Vagina (tissue), 2 donors: ENCODE data around the gene FN1.

Experiments
- POLR2A ChIP-seq, 2 donors: fragments of 450-650 bp; IDR thresholded peaks; one replicate each; pipeline ENCODE4 v1.6.1; 2017; ENCODE audit warnings: antibody characterized with exemption in 2 of 2, mild to moderate bottlenecking in 2 of 2, moderate library complexity in 2 of 2
- TF ChIP-seq, protein P1 (sequence below), 3 experiments: fragments of 450-650 bp in 2 of 3; fragments of 200-600 bp in 1 of 3; sonication (generic) in 1 of 3; IDR thresholded peaks; one replicate each; pipeline ENCODE4 v1.5.1; 2017 to 2019; ENCODE audit warnings: antibody characterized with exemption in 3 of 3, mild to moderate bottlenecking in 2 of 3, moderate library complexity in 2 of 3

DNA sequence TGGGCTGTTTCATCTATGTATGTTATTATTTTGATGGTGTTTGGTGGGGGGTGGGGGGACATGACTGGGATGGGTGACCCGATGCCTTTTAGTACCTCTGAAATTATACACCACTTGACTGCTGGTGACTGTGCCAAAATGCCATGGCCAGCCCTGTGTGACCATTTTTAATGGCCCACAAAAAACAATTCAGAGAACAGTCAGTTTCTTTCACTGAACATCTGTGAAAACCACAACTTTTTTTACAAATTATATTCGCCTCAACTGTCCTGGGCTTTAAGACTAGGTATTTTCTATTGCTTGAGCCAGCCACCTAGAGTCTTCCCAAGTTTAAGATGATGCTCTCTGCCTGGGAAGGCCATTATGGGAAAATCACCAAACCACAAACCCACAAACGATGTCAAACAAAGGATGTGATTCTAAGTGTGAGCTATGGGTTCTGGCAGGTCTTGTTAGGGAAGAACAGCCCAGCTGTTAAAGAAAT lies 33.9 kb downstream of the FN1 start:
- no peak for TF ChIP-seq POLR2A (IDR thresholded peaks at IDR 0.05)
- TF ChIP-seq, protein P1, sequence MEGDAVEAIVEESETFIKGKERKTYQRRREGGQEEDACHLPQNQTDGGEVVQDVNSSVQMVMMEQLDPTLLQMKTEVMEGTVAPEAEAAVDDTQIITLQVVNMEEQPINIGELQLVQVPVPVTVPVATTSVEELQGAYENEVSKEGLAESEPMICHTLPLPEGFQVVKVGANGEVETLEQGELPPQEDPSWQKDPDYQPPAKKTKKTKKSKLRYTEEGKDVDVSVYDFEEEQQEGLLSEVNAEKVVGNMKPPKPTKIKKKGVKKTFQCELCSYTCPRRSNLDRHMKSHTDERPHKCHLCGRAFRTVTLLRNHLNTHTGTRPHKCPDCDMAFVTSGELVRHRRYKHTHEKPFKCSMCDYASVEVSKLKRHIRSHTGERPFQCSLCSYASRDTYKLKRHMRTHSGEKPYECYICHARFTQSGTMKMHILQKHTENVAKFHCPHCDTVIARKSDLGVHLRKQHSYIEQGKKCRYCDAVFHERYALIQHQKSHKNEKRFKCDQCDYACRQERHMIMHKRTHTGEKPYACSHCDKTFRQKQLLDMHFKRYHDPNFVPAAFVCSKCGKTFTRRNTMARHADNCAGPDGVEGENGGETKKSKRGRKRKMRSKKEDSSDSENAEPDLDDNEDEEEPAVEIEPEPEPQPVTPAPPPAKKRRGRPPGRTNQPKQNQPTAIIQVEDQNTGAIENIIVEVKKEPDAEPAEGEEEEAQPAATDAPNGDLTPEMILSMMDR (IDR thresholded peaks at IDR 0.05): no peak
